ENCODE results near the gene C6orf120. TPM values are rescaled to one million over a fixed set of nuclear protein-coding genes. Genes with fewer than 3 reads are reported as not detected.

The C6orf120 gene
- total and polyA plus RNA-seq, 2 donors (not counting 1 experiment from before 2014, with no cell fraction given): 41.0 to 46.2 TPM

DNA sequence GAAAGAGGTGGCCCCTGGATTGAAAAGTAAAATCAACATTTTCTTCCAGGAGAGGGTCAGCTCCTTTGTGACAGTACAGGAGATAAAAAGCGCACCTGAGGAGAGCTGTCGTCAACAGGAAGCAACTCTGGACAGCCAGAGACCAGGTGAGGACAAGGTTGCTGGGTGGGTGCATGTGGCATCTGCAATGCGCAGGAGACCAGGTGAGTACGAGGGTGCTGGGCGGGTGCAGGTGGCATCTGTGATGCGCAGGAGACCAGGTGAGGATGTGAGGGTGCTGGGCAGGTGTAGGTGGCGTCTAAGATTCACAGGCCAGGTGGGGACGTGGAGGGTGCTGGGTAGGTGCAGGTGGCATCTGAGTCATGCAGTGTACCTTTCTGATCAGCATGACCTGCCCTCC, 38.5 kb upstream of the C6orf120 start:
- Histone ChIP-seq H4K20me1 (ENCODE audit: control insufficient read depth, extremely low read depth, insufficient read depth, low read length) (no peaks in the 10 kb centered on the region), H3K4me3 (replicated peaks in 1 of 4; ENCODE audit: control extremely low read depth in 1 of 4, insufficient read depth in 1 of 4, low read depth in 3 of 4, low read length in 4 of 4) (no peak overlapping the region), H3K27ac (ENCODE audit: insufficient read depth, low read length) (no peak overlapping the region), H2AFZ (ENCODE audit: low read length) (no peak overlapping the region), H3K9ac (ENCODE audit: insufficient read depth, low read length) (no peak overlapping the region), H3K27me3 (ENCODE audit: control insufficient read depth, insufficient read depth, low read length) (no peaks in the 10 kb centered on the region), H3K79me2 (ENCODE audit: control insufficient read depth, insufficient read depth, low read length) (no peaks in the 10 kb centered on the region), H3K9me3 (ENCODE audit: control insufficient read depth, insufficient read depth, low read depth, low read length) (no peaks in the 10 kb centered on the region), H3K36me3 (ENCODE audit: control insufficient read depth, insufficient read depth, low read length) (peaks cover 5% of the 10 kb centered on the region), H3K4me1 (ENCODE audit: control insufficient read depth, extremely low read depth, insufficient read depth, low read length) (no peaks in the 10 kb centered on the region), H3K4me2 (ENCODE audit: extremely low read depth, insufficient read depth, low read length) (no peak overlapping the region)
- TF ChIP-seq, protein P1, sequence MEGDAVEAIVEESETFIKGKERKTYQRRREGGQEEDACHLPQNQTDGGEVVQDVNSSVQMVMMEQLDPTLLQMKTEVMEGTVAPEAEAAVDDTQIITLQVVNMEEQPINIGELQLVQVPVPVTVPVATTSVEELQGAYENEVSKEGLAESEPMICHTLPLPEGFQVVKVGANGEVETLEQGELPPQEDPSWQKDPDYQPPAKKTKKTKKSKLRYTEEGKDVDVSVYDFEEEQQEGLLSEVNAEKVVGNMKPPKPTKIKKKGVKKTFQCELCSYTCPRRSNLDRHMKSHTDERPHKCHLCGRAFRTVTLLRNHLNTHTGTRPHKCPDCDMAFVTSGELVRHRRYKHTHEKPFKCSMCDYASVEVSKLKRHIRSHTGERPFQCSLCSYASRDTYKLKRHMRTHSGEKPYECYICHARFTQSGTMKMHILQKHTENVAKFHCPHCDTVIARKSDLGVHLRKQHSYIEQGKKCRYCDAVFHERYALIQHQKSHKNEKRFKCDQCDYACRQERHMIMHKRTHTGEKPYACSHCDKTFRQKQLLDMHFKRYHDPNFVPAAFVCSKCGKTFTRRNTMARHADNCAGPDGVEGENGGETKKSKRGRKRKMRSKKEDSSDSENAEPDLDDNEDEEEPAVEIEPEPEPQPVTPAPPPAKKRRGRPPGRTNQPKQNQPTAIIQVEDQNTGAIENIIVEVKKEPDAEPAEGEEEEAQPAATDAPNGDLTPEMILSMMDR (conservative IDR thresholded peaks at IDR 0.05 in 1 of 2, IDR thresholded peaks at IDR 0.05 in 1 of 2; ENCODE audit: low read depth in 1 of 2, low read length in 2 of 2): no peak
- TF ChIP-seq EZH2 (IDR thresholded peaks at IDR 0.05; ENCODE audit: low read length, missing control alignments): no peak
- DNase-seq (ENCODE audit: low read depth in 2 of 2): no peak

DNA sequence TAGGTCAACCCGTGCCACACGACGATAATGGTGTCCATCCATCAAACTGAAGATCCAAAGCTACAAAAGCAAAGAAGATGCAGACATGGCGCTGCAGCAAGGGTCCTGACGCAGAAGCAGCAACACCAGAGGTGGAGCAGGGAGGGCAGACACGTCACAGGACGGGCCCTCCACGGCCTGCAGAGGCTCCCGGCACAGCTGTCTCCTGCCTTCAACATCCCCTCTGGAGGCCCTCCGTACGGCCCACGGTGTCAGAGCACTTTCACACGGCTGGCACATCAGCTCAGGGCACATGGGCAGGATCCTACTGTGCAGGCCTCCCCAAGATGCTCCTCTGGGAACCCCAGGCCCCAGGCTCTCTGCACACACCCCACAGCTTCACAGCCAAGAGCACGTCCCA, 37.7 kb upstream of the C6orf120 start:
- no peak overlapping the region for H2AFZ ChIP-seq (ENCODE audit: low read length)
- H3K9me3 ChIP-seq (ENCODE audit: control insufficient read depth, insufficient read depth, low read depth, low read length): no peaks in the 10 kb centered on the region
- no peak overlapping the region for H3K4me3 ChIP-seq (replicated peaks in 1 of 4; ENCODE audit: control extremely low read depth in 1 of 4, insufficient read depth in 1 of 4, low read depth in 3 of 4, low read length in 4 of 4)
- H3K9ac ChIP-seq (ENCODE audit: insufficient read depth, low read length): no peak overlapping the region
- peaks cover 5% of the 10 kb centered on the region for H3K36me3 ChIP-seq (ENCODE audit: control insufficient read depth, insufficient read depth, low read length)
- H4K20me1 ChIP-seq (ENCODE audit: control insufficient read depth, extremely low read depth, insufficient read depth, low read length): no peaks in the 10 kb centered on the region
- H3K27ac ChIP-seq (ENCODE audit: insufficient read depth, low read length): no peak overlapping the region
- no peak for TF ChIP-seq EZH2 (IDR thresholded peaks at IDR 0.05; ENCODE audit: low read length, missing control alignments)
- TF ChIP-seq, protein P1 (conservative IDR thresholded peaks at IDR 0.05 in 1 of 2, IDR thresholded peaks at IDR 0.05 in 1 of 2; ENCODE audit: low read depth in 1 of 2, low read length in 2 of 2): no peak
- no peaks in the 10 kb centered on the region for H3K4me1 ChIP-seq (ENCODE audit: control insufficient read depth, extremely low read depth, insufficient read depth, low read length)
- H3K79me2 ChIP-seq (ENCODE audit: control insufficient read depth, insufficient read depth, low read length): no peaks in the 10 kb centered on the region
- DNase-seq (ENCODE audit: low read depth in 2 of 2): no peak
- no peaks in the 10 kb centered on the region for H3K27me3 ChIP-seq (ENCODE audit: control insufficient read depth, insufficient read depth, low read length)
- no peak overlapping the region for H3K4me2 ChIP-seq (ENCODE audit: extremely low read depth, insufficient read depth, low read length)

DNA sequence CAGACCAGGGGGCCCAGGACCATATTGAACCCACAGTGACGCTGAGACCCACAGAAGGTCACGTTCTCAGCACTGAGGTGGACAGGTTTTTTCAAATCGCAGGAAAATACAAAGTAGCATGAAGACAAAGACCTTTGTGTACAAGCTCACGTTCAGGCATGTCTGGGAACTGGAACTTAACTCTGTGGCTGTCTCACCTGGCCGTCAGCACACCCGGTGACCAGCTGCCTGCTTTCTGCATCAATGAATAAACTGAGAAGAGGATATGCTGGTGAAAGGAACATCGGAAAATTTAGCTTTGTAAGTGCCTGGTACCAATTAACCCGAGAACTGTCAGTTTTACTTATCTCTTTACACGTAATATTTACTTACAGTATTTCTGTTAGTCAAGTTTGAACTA, 36.6 kb upstream of the C6orf120 start:
- Histone ChIP-seq H2AFZ (ENCODE audit: low read length) (no peak overlapping the region), H3K36me3 (ENCODE audit: control insufficient read depth, insufficient read depth, low read length) (peaks cover 5% of the 10 kb centered on the region), H3K4me1 (ENCODE audit: control insufficient read depth, extremely low read depth, insufficient read depth, low read length) (no peaks in the 10 kb centered on the region), H3K27me3 (ENCODE audit: control insufficient read depth, insufficient read depth, low read length) (no peaks in the 10 kb centered on the region), H3K4me3 (replicated peaks in 1 of 4; ENCODE audit: control extremely low read depth in 1 of 4, insufficient read depth in 1 of 4, low read depth in 3 of 4, low read length in 4 of 4) (no peak overlapping the region), H3K9me3 (ENCODE audit: control insufficient read depth, insufficient read depth, low read depth, low read length) (no peaks in the 10 kb centered on the region), H4K20me1 (ENCODE audit: control insufficient read depth, extremely low read depth, insufficient read depth, low read length) (no peaks in the 10 kb centered on the region), H3K9ac (ENCODE audit: insufficient read depth, low read length) (no peak overlapping the region), H3K4me2 (ENCODE audit: extremely low read depth, insufficient read depth, low read length) (no peak overlapping the region), H3K27ac (ENCODE audit: insufficient read depth, low read length) (no peak overlapping the region), H3K79me2 (ENCODE audit: control insufficient read depth, insufficient read depth, low read length) (no peaks in the 10 kb centered on the region)
- no peak for DNase-seq (ENCODE audit: low read depth in 2 of 2)
- TF ChIP-seq, protein P1 (conservative IDR thresholded peaks at IDR 0.05 in 1 of 2, IDR thresholded peaks at IDR 0.05 in 1 of 2; ENCODE audit: low read depth in 1 of 2, low read length in 2 of 2): no peak
- TF ChIP-seq EZH2 (IDR thresholded peaks at IDR 0.05; ENCODE audit: low read length, missing control alignments): no peak
